Endothelial cell of umbilical vein (primary cell): ENCODE results near the gene SLC19A1.

ENCODE experiments used
- EZH2 ChIP-seq: IDR thresholded peaks from 2 replicates; pipeline ENCODE4 v1.6.1; 2012; ENCODE audit warnings: borderline replicate concordance, low read depth, mild to moderate bottlenecking, moderate library complexity, low read length, inconsistent platforms; ENCODE audit not compliant: severe bottlenecking
- GATA2 ChIP-seq: IDR thresholded peaks from 2 replicates; pipeline ENCODE4 v1.7.0; 2011; ENCODE audit warnings: low read depth, mild to moderate bottlenecking, moderate library complexity, mixed read lengths, low read length; ENCODE audit not compliant: insufficient read length, insufficient read depth
- MAX ChIP-seq: IDR thresholded peaks from 2 replicates; pipeline ENCODE4 v1.6.1; 2011; ENCODE audit not compliant: insufficient read depth, insufficient read length
- POLR2A ChIP-seq: IDR thresholded peaks from 2 replicates; pipeline ENCODE4 v1.6.1; 2012; ENCODE audit warnings: low read depth, mild to moderate bottlenecking, control low read depth, low read length
- POLR2AphosphoS5 ChIP-seq: IDR thresholded peaks from 2 replicates; pipeline ENCODE4 v1.6.1; 2012; ENCODE audit warnings: low read depth, mild to moderate bottlenecking, control low read depth, low read length, moderate library complexity; ENCODE audit not compliant: insufficient read depth
- TF ChIP-seq, protein P1 (sequence below), 2 donors: IDR thresholded peaks; 1 replicate in 1 of 2; 2 replicates in 1 of 2; pipeline ENCODE4 v1.5.1; 2011; ENCODE audit warnings: low read length in 2 of 2, mild to moderate bottlenecking in 2 of 2, moderate library complexity in 2 of 2, control low read depth in 1 of 2, inconsistent platforms in 1 of 2, low read depth in 1 of 2; ENCODE audit not compliant: insufficient read depth in 1 of 2; ENCODE audit errors: extremely low read depth in 1 of 2

GRCh38 chr21:45506836-45507522 lies 35.3 kb downstream of the SLC19A1 start:
- no peak for TF ChIP-seq MAX
- TF ChIP-seq POLR2A = no peak
- TF ChIP-seq, protein P1, sequence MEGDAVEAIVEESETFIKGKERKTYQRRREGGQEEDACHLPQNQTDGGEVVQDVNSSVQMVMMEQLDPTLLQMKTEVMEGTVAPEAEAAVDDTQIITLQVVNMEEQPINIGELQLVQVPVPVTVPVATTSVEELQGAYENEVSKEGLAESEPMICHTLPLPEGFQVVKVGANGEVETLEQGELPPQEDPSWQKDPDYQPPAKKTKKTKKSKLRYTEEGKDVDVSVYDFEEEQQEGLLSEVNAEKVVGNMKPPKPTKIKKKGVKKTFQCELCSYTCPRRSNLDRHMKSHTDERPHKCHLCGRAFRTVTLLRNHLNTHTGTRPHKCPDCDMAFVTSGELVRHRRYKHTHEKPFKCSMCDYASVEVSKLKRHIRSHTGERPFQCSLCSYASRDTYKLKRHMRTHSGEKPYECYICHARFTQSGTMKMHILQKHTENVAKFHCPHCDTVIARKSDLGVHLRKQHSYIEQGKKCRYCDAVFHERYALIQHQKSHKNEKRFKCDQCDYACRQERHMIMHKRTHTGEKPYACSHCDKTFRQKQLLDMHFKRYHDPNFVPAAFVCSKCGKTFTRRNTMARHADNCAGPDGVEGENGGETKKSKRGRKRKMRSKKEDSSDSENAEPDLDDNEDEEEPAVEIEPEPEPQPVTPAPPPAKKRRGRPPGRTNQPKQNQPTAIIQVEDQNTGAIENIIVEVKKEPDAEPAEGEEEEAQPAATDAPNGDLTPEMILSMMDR (IDR thresholded peaks at IDR 0.05; ENCODE audit: extremely low read depth in 1 of 2, insufficient read depth in 1 of 2, low read depth in 1 of 2, low read length in 2 of 2) = no peak
- no peak for TF ChIP-seq GATA2
- no peak for TF ChIP-seq EZH2
- no peak for TF ChIP-seq POLR2AphosphoS5
